GM15510 (cell line): ENCODE data around the gene GDI1.

Experiments
- POLR2A ChIP-seq: IDR thresholded peaks from 3 replicates; pipeline ENCODE4 v1.6.1; 2011; ENCODE audit warnings: borderline replicate concordance; ENCODE audit not compliant: insufficient read length; ENCODE audit errors: extremely low read depth

The GDI1 gene

DNA sequence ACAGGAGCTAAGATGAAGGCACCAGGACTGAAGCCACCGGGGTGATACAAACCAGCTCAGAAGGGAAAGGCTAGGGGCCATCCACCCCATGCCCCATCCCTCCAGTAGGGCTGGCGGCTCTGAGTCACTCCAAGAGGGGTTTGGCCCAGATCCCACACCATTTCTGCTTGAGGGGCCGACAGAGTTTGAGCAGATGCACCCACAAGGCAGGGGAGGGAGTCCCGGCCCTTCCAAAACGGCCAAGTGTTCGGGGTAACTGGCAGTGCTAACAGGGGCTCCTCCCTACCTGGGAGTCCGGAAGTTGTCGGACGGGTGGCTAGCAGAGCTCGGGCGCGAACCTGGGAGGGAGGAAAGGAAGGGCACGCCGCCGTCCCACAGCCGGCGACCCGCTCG, 53.1 kb downstream of the GDI1 start:
- no peak for TF ChIP-seq POLR2A

DNA sequence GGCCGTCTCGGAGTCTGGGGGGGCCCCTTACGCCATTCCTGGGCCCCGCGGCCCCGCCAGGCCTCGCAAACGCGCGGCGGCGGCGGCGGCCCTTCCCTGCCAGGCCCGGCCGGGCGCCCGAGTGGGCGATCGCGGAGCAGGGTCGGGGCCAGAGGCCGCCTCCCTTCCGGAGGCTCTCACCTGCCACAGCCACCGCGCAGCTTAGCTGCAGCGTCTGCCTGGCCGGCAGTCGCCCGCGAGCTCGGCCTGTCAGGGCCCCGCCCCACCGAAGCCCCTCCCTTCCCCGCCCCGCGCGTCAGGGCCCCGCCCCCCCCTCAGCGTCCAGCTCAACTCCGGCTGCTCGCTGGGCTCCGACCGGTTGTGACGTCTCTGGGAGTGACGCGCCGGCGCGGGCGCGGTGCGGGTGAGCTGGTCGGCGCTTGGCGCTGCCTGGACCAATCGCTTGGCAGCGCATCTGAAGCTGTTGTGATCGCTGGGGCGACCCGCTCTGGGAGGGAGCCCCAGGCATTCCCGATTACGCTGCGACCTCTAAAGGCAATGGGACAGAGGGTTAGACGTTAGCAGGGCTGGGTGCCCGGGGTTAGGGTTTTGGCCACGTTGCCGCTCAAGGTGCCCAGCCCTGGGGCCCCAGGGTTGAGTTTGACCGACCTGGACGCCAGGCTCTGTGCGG, 53.6 kb downstream of the GDI1 start, which contains the start of gene SLC10A3:
Gene SLC10A3 (minus strand): TSS at position 216 of the 670 bp plus-strand sequence. CDS start 1,689 bp downstream, outside the sequence.
- peak; percentile 92 for TF ChIP-seq POLR2A
